GM04503 (cell line): ENCODE results near the gene CAPN15.

ENCODE experiments used
- DNase-seq: peaks from one replicate; pipeline ENCODE4 v3.0.0-alpha.2; 2012; ENCODE audit warnings: low read depth

The CAPN15 gene

DNA sequence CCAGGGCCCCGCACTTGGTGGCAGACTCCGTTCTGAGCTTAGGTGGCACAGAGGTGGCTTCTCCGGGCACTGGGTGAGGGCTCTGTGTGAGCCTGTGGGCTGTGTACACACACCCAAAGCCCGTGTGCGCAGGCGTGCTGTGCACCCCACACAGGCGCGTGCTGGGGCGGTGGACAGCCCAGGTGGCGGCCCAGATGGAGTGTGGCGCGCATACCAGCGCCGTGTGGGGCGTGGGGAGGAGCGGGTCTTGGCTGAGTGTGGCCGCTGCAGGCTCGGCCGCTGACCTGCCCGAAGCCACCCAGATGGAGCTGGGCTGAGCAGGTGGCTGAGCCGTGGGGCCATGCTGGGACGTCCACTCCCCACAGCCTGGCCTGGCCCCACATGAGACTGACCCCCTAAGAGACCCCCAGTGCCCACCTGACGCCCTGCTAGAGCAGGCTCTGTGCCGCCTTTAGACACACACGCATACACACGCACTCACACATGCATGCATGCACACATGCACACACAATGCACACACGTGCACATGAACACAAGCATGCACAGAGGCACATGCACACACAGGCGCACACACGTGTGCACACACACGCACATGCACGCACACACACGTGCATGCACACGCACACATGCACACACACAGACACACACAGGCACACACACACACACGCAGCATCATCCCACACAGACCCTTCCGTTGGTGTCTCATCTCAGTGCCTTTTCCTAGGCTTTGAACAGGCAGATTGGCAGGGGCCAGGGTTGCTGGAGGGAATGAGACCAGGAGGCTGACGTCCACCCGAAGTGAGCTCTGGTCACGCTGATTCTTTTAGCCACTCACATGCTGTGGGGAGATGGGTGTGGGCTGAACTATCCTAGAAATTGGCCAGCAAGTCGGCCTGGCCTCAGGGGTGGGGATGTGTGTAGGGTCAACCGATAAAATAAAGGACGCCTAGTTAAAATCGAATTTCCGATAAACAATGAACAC lies 34.7 kb downstream of the CAPN15 start:
- no peak for DNase-seq

DNA sequence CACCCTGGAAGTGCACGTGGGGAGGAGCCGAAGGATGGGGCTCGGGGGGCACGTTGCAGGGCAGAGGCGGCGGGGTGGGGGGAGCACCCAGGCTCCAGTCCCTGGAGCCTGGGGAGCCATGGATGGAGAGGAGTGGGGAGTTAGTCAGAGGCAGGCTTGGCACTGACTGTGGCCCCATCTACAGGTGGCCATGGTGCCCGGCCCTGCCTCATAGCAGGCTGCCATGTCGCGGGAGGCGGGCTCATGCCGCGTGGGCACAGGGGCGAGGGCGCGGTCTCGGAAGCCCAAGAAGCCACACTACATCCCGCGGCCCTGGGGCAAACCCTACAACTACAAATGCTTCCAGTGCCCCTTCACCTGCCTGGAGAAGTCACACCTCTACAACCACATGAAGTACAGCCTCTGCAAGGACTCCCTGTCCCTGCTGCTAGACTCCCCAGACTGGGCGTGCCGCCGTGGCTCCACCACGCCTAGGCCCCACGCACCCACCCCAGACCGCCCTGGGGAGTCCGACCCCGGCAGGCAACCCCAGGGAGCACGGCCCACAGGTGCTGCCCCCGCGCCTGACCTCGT lies 35.6 kb downstream of the CAPN15 start:
- no peak for DNase-seq

GRCh38 chr16:564690-565418 lies 37.3 kb downstream of the CAPN15 start:
- no peak for DNase-seq

DNA sequence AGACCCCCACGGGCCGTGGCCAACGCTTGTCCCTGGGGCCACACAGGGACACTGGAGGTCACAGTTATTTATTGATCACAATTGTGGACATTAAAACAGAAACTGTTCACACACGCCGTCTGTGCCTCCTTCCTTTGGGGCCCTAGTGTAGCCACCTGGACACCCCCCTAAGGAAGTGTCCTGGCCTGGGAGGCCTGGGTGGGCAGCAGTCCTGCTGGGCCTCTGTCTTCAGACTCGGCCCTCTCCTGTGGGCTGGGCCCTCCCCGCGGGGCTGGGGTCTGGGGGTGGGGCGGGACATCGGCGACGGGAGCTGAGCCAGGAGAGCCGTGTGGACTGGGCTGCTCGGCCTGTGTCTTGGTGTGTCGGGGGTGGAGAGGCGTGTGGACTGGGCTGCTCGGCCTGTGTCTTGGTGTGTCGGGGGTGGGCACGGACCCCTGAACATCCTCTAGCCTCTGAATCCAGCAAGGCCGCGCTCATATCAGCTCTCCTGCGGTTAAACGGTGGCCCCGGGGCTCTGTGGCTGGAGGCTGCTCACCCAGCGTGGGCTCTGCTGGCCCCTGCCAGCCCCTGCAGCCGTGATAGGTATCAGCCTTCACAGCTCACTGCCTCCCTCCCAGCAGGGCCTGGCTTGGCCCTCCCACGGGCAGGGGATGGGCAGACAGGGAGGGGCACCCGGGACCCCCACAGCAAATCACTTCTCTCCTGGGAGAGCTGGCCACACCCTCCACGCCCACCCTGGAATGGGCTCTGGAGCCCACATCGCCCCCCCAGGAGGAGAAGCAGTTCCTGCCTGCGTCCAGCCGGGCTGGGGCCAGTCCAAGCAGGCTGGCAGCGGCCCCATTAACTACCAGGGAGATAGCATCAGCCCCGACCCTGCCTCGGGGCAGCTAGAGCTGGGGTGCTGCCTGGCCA lies 38.2 kb downstream of the CAPN15 start:
- DNase-seq: no peak

DNA sequence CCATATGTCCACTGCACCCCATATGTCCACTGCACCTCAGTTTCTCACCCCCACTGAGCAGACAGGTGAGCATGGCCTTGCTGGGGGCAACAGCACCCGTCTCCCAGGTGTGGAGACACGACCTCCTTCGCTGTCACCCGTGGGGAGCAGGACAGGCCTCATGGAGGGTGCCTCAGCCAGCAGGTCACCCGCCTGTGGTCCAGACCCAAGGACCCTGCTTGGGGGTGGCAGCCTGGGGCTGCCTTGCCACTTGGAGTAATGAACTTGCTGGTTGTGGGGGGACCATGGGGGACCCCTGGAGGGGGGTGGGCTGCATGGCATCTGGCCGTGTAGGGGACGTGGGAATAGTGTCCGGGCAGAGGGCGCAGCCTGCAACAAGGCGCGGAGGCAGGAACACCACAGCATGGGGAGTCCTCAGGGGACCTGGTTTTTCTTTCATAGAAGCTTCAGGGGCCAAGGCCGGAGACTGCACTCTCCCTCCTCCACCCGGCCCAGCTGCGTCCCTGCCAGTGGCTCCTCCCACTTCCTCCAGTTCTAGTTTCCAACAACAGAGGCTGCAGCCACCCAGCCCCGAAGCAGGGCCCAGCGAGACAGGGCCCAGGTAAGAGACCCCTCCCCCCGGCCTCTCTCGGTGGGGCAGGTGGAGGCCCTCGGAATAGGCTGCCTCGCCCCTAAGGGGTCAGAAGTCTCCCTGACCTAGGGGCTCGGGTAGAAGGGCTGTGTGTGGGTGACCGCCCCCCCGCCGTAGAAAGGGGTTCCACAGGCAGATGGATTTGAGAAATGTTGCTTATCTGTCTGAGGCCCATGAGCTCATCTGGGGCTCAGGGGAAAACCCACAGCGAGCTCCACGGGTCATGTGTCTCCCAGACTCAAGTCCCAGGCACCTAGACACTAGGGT lies 39.2 kb downstream of the CAPN15 start, which contains the start of gene NHLRC4:
NHLRC4 (plus strand) TSS at position 531 of the 898 bp plus-strand sequence. CDS start 1,043 bp downstream, outside the sequence.
- no peak for DNase-seq

DNA sequence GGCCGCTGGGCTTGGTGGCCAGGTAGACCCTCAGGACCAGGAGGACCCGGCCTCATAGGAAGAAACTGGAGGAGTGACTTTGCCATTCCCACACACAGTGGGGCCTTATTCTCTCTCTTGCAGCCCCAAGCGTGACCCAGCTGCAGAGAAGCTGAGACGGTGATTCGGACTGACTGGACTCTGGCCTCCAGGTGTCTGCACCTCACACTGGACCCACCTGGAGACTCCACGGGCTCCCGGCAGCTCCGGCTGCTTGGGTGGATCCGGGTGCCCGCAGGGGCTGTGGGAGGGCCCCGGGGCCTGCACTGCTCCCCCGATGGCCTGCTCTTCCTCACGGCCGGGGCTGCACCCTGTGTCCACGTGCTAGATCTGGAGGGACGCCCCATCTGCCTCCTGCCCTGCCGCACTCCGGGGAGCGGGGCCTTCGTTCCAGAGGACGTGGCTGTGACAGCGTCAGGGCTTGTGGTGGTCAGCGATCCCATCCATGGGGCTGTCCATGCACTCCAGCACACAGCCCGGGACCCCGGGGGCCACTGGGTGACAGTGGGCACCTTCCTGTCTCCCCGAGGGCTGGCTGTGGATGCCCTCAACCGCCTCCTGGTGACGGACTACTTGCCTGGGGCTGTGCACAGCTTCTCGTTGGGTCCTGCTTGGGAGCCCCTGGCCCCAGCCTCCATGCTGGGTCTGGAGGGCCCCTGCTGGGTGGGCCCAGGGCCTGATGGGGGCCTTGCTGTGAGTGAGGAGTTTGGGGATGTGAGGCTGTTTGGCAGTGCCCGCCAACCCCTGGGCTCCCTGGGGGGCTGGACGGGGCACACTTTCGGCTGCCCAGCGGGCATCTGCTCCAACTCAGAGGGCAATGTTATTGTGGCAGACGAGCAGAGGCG lies 40.1 kb downstream of the CAPN15 start:
- no peak for DNase-seq

DNA sequence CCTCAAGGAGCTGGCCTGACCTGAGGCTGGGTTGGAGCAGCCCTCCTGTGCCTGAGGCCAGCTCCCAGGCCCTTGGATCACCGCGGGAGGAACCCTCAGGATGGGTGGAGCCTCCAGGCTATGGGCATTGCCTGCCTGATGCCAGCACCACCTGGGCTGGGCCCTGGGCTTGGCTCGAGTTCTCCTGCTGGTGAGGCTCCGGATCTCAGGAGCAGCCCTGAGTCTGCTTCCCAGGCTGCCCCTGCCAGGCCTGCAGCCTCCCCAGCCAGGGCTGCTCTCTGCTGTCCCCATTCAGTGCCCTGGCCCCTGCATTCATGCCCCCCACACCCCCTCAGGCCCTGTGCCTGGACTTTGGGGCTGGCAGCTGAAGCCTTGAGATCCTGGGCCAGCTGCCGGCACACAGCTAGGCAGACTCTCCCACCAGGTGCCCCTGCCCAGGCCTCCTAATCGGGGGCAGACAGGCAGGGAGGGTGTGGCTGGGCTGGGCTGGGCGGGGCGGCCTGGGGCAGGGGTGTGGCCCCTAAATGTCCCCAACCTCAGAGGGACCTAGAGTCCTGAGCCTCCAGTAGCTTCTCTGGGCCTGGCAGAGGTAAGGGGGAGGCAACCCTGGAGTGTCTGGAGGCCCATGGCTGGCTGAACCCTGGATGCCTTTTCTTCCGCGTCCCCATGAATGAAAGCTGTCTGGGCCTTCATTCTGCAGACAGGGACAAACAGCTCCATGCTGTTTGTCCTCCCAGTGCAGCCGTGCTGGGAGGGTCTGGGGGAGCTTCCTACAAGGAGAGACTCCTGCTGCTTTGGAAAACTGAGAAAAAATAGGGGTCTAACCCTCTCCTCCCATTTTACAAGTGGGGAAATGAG lies 41.1 kb downstream of the CAPN15 start:
- no peak for DNase-seq

- no peak for DNase-seq
Measured at GRCh38 chr16:569445-570254, 42.1 kb downstream of the CAPN15 start, which contains the start of gene PIGQ. TSS of gene PIGQ (plus strand) at chr16:569968. CDS start at chr16:574075, 4,107 bp downstream.

GRCh38 chr16:572865-573650 lies 45.5 kb downstream of the CAPN15 start:
- DNase-seq: no peak

- no peak for DNase-seq
Measured at GRCh38 chr16:574021-574760, 46.7 kb downstream of the CAPN15 start.

GRCh38 chr16:575354-576196 lies 48.1 kb downstream of the CAPN15 start:
- DNase-seq: no peak

GRCh38 chr16:576197-576822 lies 48.8 kb downstream of the CAPN15 start:
- DNase-seq: no peak

DNA sequence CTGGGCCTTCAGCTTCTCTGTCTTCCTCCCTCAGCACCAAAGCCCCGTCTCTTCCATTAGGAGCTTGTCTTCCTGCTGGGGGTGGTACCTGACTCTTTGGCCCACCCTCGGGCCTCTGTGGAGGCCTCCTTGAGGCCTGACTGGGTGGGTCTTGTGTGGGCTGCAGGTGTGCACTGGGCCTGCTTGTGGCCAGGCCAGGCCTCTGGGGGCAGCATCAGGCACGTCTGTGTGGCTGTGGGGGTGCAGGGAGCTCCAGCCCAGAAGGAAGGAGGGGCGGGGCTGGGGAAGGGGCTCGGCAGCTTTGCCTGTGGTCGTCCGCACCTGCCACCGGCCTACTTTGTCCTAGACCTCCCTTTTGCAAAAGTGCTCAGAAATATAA lies 49.3 kb downstream of the CAPN15 start:
- no peak for DNase-seq

DNA sequence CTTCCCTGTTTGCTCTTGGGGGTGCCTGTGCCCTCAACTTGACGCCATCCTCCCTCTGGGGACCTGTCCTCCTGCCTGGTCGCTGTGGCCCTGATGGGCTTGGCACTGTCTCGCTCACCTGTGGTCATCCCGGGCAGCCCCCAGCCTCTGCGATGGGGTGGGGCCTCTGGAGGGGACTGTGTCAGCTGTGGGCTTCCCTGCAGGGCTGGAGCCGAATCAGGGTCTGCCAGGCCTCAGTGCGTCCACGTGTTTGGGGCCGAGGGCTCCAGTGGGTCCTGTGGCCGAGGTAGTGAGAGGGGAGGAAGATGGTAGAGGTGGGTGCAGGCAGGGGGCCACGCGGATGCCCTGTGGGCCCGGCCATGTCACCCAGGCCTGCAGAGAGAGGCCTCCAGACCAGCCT lies 50.3 kb downstream of the CAPN15 start:
- no peak for DNase-seq
